ENCODE data around the gene FRMD6.

The FRMD6 gene

DNA sequence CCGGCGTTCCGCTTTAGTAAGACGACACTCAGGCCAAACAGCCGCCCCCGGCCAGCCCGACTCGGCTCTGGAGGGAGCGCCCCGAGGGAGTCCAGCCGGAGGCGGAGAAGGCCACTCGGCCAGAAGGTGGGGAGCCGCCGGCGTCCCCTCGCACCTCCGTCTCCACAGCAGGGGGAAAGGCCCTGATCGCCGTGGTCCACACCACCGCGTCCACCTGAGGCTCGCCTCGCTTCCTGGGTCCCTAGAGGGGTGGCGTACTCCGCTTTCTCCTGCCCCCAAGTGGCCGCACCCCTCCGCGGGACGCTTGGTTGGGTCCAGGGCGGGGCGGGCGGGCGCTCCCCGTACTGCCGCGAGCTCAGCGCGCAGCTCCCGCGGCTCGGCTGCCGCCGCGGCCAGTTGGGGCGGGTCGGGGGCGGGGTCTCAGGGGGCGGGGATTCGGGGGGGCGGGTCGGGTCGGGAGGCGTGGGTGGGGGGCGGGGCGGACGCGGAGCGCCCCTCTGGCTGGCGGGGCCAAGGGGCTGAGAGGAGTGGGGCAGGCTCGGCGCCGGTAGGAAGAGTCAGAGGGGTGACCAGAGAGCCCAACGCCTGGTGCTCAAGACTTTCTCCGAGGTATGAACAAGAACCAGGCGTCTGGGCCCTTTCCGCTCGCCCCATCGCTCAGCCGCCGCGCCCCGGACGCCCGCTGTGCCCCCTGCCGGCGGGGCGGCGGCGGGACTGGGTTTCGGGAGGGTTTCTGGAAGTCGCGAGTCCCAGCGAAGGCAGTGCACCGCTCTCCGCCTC, at the start of gene FRMD6:
FRMD6 (plus strand) TSS at position 523 of the 780 bp plus-strand sequence. CDS start 37,927 bp downstream, outside the sequence.
- peak; percentile 81 to 86 for DNase-seq

DNA sequence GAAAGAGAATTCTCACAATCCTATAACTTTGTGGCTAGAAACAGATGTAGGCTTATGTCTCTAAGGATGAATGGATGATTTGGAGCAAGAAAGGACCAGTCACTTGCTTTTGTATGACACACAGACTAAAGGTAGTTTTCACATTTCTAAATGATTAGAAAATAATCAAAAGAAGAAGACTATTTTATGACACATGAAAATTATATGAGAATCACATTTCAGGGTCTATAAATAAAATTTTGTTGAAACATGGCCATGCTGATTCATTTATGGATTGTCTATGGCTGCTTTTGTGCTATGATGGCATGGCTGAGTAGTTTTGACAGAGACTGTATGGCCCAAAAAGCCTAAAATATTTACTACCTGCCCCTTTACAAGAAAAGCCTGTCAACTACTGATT, 49.4 kb upstream of the FRMD6 start:
- no peak for DNase-seq

DNA sequence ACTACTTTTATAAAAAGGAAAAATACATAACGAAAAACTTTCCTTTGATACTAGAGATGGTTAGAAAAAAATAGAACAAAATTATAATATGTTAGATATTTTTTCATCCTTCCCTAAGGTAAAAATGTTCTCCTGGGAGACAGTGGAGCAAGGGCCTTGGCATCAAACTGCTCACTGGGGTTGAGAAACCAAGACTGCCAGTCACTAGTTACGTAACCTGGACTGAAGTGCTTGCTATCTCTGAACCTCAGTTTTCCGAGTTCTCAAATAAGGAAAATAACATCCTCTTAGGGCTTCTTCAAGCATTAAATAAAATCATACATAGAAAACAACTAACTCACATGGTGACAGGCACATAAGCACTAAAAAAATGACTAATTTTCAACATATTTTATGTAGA, 48.2 kb upstream of the FRMD6 start:
- no peak for DNase-seq

DNA sequence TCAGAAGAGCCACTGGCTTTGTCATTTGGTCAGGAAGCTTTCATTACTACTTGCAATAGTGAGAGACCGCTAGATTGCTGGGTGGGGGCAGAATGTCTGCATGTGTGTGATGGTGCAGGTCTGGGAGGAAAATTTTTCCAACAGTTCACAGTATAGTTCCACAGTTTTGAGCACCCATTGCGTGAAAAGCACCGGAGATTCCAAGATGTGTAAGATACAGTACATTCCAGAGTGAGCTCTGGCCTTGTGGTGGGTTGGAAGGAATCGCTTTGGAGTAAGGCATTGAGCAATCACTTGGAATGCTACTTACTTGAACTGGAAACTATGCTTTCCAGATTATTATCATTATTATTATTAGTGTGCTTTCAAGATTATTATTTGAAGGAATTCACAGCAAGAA, 47.6 kb upstream of the FRMD6 start:
- DNase-seq = no peak

DNA sequence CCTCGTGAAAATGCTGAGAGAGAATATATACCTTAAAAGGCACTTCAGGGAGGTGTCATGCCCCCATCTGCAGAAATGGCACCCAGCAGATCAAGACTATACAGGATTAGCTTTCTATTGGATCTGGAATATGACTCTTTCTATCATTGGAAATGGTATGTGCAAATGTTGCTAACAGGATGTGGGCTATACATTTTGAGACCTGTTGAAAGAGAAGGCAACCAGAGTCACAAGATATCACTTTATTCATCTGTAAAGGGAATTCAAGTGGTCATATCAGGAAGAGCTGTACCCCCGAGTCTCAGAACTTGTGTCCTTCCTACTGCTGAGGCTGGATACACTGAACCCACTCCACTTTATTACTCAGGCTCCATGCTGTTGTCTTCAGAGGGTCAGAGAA, 46.1 kb upstream of the FRMD6 start:
- no peak for DNase-seq

DNA sequence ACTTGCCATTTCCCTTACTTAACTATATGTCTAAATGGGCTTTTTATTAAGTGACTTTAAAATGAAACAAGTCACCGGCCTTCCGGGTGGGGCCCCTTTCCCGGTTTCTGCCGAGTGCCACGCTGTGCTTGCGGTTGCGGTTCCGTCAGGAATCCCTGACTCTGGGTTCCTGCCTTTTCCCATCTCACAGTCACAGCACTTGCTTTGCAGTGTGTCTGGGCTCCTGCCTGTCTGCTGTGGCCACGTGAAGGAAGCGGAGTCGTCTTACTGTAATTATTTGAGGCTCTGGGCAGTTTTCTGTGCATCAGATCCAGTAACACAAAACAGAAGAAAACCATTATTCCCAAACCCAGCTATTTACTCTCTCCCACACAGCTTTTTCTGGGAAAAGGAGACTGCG, 44.0 kb upstream of the FRMD6 start:
- DNase-seq = no peak

DNA sequence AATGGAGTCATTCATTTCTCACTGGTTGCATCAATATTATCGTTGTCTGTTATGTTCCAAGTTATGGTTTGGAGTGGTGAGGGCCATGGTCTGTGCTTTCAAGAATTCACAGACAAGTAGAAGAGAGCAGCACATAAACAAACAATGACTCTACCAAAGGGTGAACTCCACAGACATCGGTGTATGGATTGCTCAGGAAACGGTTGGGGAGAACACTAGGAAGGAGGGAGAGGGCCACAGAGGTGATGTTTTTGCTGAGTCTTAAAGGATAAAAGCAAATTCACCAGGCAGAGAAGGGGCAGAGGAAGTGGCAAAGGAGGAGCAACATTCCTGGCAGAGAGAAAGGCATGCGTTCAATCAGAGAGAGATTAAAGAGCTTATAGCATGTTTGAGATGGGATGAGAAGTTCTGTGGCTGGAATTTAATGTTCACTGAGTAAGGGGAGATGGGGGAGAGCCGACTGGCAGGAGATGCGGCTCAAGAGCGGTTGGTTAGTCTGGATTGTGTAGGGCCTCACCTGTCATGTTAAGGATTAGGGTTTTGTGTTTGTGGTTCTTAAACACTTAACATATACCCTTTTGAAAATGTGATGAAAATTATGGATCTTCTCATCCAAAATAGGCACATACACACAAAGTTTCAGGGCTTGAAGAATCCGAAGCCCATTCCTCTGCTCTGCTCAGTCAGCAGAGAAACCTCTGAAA, 42.3 kb upstream of the FRMD6 start:
- no peak for DNase-seq

DNA sequence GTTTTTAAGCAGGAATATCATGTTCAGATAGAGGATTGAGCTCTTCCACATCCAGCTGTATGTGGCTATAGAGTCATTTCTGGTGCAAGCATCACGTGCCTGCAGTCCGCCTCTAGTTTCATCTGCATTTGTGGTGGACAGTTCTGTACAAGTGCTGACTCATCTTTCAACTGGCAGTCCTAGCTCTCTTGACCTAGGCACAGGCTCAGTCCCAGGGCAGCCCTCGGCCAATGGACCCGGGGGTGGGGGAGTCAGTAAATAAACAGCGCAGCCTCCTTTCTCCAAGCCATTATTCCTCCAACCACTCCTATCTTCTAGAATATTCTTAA, 41.8 kb upstream of the FRMD6 start:
- DNase-seq = no peak

DNA sequence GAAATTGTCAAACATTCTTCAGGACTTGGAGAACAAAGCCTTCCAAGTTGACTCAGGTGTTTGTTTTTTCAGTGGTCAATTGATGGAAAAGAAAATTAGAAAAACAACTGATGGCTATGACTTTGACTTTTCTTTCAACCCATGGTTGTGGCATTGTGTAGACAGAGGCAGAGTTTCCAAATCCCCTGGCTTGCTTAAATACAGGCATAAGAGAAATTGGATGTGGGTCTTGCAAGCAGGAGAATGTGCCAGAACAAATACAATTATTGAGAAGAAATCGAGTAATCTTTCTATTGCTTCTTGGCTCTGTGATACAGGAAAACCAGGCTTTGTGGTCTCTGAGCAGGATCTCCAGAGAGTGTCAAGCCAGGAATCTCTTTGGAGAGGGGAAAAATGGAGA, 40.9 kb upstream of the FRMD6 start:
- DNase-seq = no peak

DNA sequence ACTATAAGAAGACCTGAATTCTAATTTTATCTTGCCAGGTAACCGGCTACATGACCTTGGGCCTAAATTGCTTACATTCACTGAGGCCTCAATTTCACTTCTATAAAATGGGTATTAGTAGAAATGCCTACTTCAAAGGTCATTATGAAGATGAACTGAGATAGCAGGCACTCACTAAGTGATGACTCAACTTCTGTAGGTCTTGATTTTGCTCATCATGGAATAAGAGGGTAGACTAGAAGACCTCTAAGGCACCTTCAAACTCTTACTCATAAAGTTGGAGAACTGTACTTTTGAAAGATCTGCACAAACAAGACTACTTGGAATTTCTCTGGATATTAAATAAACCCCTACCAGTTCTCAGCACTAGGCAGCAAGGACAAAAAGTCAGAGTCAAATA, 39.3 kb upstream of the FRMD6 start:
- DNase-seq = no peak

DNA sequence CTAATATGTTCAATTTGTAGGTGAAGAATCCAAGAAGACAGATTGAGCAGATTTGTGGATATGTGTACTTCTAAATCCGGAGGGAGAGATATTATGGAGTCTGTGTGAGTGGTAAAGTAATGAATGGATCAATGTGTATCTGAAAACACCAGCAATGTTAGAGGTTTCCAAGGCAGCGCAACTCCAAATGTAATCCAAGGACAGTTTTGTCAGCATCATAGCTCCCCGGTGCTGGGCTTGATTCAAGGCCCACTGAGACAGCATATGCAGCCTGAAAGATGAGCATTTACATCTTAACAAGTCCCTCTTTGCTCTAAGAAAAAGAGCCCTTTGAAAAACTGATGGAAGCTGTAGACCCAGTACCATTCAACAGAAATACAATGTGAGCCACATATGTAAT, 38.3 kb upstream of the FRMD6 start:
- DNase-seq = no peak

DNA sequence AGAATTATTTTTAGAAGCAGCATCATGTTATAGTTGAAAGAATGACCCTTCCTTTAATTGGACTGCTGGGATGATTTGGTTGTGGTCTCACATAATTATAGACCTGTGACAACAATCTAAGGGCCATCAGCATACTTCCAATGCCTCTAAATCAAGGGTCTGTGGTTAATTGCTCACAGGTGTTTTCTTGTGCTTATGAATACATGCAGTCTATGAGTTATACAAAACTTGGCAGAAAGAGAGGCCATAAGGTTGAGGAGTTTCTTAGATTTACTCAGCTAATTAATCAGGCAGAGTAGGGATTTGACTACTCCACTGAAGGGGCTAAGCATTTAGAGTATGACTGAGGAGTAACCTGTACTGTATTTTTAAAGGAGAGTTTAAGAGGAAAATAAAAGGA, 37.0 kb upstream of the FRMD6 start:
- DNase-seq = no peak

DNA sequence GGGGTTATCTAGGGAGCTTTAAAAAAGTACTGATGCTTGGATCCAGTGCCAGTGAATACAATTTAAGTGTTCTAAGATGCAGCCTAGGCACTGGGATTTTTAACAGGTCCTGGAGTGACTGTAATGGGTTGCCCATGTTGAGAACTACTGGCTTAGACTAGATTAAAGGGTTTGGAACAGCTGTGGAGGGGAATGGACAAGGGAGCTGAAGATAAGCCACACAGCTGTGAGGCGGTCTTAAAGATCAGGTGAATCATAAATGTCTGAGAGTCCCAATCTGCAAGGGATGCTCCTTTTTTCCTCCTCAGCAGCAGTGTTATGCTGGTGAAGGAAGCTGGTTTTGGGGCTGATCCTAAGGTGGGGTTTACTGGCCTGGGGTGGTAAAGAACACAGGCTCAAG, 35.5 kb upstream of the FRMD6 start:
- DNase-seq = no peak

DNA sequence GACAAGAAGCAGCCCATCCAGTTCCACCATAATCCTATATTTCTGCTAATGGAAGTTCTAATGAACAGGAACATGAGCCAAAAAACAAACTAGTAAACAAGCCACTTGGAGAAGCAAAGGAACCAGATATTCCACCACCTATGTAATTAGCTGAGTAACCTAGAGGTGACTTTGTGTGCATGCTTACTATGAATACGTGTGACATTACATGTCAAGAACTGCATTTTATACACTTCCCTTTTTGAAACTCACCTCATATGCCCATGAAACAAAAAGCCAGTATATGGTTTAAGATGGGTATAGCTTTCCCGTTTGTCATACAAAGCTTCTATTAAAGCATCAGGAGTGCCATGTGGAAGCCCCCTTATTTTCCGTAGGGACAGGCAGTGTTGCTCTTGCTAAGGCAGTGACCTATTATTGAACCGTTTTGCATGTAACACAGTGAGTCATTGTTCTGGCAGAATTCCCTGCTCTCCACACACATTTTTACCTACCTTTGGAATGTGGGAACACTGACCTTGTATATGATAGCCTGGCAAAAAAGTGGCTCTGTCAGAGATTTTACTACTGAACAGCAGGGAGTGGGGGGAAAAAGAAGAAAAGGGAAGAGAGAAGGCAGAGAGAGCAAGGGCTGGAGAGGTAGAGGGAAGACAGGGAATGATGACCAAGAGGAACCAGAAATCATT, 34.8 kb upstream of the FRMD6 start:
- DNase-seq = no peak

DNA sequence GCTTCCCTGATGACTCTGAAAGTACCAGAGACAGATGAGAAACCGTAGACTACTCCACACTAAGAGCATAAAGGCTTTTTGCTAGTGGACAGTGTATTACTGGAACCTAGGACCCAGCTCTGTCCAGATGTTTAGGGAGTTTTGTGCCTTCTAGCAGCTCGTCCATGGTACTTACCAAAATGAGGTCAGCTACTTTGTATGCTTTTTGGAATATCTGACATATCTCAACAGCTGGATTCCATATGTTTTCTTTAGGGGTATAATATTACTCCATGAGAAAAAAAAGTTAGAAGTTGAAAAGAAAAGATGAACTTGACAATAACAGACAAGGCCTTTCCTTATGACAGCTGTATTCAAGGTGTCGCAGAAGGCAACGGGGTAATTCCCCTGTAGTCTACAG, 32.1 kb upstream of the FRMD6 start:
- DNase-seq = no peak

DNA sequence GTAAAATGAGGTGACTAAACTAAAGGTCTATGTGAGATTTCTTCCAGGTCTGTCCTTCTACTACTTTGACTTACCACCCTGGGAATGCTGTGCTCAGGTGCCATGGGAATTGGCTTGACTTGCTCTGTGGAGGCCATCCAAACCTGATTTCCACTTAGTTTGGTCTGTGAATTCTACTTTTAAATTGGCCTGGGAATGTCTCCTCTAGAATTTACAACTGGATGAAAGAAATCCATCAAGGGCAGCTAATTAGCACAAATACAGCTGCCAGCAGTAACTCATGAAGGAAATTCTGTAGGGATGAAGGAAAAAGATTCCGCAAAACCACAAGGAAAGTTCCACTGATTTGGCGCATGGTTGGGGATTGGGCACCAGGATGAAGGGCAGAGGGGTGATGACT, 31.7 kb upstream of the FRMD6 start:
- DNase-seq = no peak

DNA sequence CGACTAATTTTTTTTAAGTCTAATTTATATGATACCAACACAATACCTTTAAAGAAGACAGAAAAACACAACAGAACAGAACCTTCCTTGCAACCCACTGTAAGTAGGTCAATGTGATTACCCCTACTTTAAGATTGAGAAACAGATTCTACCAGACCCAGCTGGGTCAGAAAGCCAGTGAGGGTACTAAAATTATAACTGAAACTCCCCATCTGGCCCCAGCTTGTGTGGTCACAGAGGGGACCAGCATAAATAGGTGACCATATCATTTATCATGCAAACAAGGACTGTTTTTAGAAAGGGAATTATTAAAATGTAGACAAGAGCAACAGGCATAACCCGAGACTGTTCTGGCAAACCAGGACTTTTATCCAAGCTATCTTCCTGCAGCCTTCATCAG, 30.1 kb upstream of the FRMD6 start:
- no peak for DNase-seq

DNA sequence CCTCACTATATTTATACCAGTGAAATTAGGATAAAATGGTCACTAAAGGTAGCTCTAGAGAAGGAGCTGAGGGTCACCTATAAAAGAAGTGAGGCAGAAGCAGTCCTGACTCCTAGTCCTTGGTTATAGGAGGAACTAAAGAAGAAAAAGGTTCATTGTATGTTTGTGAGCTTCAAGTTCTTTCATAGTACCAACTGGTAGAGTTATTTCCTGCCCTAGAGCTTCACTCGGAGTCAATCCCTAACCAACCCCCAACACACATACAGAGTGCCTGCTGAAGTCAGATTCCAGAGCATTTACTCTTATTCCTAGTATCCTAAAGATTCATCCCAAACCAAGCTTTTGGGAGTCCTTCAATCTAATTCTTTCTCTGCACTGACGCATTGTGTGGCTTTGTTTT, 29.3 kb upstream of the FRMD6 start:
- DNase-seq = no peak

DNA sequence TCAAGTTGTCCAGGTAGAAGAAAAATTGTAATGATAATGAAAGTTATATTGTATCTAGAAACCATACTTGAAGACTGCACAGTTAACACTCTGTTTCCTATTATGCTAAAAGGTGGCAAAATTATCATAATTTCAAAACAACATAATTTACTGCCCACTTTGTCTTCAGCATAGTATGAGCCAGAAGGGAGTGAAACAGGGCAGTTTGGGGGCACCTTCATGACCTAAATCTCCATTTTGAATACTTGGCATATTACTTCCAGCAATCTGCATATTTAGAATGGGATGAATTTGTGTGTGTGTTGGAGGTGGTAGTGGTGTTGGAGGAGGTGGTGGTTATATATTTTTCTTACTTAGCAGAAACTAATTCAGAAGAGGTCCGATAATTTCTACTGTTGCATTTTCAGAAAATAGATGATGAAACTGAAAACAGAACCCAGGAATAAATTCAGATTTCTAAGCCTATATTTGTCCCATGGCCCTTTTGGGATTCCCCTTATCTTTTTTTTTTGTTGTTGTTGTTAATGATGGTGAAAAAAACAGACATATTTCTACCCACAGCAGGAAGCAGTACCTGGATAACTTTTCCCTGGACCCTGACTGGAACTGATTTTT, 26.6 kb upstream of the FRMD6 start:
- DNase-seq = no peak

DNA sequence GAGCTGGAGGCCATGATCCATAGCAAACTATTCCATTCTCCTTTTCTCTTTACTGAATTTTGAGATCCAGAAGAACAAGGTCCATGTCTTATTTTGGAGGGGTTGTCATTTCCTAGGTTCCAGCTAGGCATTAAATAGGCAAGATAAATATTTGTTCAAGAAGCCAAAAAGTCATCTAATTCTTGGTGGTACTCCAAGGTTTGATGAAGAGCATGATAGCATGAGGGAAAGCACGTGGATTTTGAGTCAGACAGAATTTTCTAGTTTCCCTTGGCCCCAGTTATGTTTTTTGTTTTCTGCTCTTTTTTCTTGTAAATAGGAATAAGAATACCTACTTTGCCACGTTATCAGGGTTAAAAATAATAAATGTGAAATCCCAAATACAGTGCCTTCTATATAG, 25.5 kb upstream of the FRMD6 start:
- DNase-seq = no peak

DNA sequence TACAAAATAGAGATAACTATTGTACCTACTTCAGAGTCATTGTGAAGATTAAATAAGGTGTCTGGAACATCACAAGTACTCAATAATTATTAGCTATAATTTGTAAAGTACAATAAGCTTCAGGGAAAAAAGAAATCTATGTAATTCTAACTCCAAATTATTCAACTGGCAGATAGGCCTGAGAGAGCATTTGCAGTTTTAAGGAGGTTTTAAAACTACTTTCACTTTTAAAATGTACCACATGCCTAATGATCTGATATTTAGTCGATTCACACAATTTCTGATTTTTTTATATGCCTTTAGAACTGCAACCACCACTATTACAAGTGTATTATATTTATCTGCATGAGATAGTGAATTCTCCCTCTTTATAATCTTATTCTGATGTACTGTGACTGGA, 24.9 kb upstream of the FRMD6 start:
- no peak for DNase-seq

DNA sequence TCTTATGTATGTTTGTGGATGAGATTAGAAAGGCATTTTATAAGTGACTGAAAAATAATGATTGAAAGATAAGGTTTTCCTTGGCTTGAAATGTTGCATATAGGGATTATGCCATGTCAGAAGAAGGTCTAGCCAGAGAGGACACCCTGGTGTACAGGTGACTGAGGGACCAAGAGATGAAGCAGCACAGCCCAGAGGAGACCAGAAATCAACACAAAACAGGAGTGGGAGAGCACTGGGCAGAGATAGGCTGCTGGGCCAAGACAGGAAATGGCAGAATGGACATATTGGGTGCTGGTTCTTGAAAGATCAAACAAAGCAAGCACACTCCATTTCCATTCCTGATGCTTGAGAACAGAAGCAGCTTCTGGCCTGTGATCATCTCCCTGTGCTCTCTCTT, 24.4 kb upstream of the FRMD6 start:
- DNase-seq = no peak

DNA sequence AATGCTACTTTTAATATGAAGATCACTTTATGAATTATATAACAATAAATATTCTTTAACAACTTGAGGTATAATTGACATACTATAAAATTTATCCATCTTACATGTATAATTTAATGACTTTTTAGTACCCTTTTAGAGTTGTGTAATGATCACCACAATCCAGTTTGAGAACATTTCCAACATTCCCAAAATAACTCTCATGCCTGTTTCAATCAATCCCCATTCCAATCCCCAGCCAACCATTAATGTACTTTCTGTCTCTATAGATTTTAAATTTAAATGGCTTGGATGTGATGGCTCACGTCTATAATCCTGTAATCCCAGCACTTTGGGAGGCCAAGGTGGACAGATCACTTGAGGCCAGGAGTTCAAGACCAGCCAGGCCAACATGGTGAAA, 23.5 kb upstream of the FRMD6 start:
- DNase-seq = no peak

DNA sequence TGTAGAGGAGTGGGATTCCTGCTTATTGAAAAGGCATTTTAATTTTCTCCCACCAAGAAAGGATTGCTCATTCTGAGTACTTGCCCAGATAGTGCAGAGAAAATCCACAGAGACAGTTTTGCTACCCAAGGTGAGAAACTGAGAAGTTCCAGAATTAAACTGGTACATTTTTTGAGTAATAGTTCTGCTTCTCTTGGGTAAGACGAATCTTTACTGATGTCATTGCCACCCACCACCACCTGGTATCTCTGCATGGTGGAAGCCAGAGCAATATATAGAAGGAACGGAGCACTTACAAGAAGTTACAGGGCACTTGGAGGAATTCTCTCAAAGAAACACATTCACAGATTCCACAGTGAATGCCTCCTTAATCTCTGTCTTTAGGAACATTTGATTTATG, 20.7 kb upstream of the FRMD6 start:
- DNase-seq = no peak
